Activated CD4-positive, alpha-beta memory T cell treated with anti-CD3 and anti-CD28 coated beads, Interleukin-2, amount 10 ng/mL, durations not matched to agents 7 days and 5 days (primary cell): ENCODE data around the gene GNAT2. TPM values are rescaled to one million over a fixed set of nuclear protein-coding genes. Genes with fewer than 3 reads are reported as not detected.

Experiments used
- CTCF ChIA-PET: fragments of 350-600 bp; sonication (Branson Sonifier 250); formaldehyde crosslinking; loops from one replicate; lab custom pipeline; 2021; ENCODE audit warnings: antibody characterized with exemption, inconsistent platforms; lab: Charles Lee
- POLR2A ChIA-PET: fragments of 350-600 bp; sonication (Branson Sonifier 250); formaldehyde crosslinking; loops from one replicate; lab custom pipeline; 2021; ENCODE audit warnings: antibody characterized with exemption; lab: Charles Lee
- DNase-seq: peaks from one replicate; pipeline ENCODE4 v3.0.0-alpha.2; 2020
- H3K27ac Mint-ChIP-seq: one replicate; pipeline ENCODE4 v1.8.0; 2021; ENCODE audit warnings: mild to moderate bottlenecking, mixed read lengths
- H3K27me3 Mint-ChIP-seq: one replicate; pipeline ENCODE4 v1.8.0; 2021; ENCODE audit warnings: mixed read lengths
- H3K36me3 Mint-ChIP-seq: one replicate; pipeline ENCODE4 v1.8.0; 2021; ENCODE audit warnings: low read depth, mixed read lengths
- H3K4me1 Mint-ChIP-seq: one replicate; pipeline ENCODE4 v1.8.0; 2021; ENCODE audit warnings: mixed read lengths
- H3K4me3 Mint-ChIP-seq: one replicate; pipeline ENCODE4 v1.8.0; 2021; ENCODE audit warnings: mild to moderate bottlenecking, mixed read lengths
- H3K9me3 Mint-ChIP-seq: one replicate; pipeline ENCODE4 v1.8.0; 2021; ENCODE audit warnings: mixed read lengths
- total RNA-seq, 2 experiments: library from RNA; stranded (reverse); gene quantifications; one replicate each; pipeline ENCODE4 v1.2.3, GENCODE V29; 2021

The GNAT2 gene
- total RNA-seq, 2 experiments from 2014 or later = not detected

DNA sequence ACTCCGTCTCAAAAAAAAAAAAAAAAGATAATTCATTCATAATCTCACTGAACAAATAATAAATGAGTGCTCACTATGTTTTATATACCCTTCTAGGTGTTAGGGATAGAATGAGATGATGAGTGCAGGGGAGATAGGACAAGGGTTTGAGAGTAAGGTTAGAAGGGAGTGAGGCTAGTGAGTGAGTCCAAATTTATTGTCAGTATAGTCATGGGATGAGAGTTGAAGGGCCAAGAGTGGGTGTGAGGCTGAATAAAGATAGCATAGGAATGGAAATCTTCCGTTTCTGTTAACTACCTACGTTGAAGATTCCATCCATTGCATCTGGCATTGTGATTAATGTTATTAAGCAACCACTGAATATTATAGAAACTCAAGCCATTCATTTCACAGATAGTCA, 54.2 kb downstream of the GNAT2 start:
- ChIA-PET CTCF (interaction anchor here (0.8 to 1.2 kb wide), 2 partner anchors 17 to 33 kb away, joined by 3 to 4 read pairs; partner anchors contain the start of gene GNAI3), POLR2A (interaction anchor here (0.7 to 1.3 kb wide), 3 partner anchors 14 to 17 kb away, joined by 3 to 5 read pairs (median 4); partner anchors contain the start of gene GNAI3)
- Mint-ChIP-seq H3K27me3 (no peaks in the 10 kb centered on the region), H3K4me3 (no peak overlapping the region), H3K9me3 (no peaks in the 10 kb centered on the region), H3K36me3 (peaks cover 8% of the 10 kb centered on the region), H3K4me1 (peaks cover 24% of the 10 kb centered on the region), H3K27ac (no peak overlapping the region)
- DNase-seq = no peak

DNA sequence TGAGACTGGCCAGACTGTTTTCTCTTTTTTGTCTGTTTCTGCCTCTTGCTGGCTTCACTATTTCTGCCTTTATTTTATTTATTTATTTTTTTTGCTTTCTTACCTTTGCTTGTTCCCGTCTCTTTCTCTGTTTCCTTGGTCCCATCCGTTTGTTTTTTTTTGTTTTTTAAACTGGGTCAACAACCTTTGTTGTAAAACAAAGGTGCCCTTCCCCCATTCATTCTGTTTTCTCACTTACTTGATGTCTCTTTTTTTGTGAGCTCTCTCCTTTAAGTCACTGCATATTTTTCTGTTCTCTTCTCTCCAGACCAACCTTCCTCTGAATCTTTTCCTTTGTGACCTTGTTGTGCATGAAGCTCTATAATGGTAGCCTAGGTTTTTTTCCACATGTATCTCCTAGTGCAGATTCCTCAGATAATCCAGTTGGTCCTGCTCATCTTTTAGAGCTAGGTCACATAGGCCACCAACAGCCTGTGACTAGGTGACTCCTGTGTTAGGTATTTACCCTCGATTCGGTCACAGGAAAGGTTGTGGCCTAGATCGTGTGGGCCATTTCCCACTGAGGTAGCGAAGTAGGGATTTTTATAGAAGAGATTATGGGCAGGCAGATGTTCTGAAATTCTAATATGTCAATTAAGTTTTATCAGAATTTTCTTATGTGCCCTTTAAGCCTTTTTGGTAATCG, 55.1 kb downstream of the GNAT2 start:
- POLR2A ChIA-PET = interaction anchor here (0.7 to 1.3 kb wide), 3 partner anchors 15 to 16 kb away, joined by 3 to 5 read pairs (median 4); partner anchors contain the start of gene GNAI3
- H3K9me3 Mint-ChIP-seq = no peaks in the 10 kb centered on the region
- no peaks in the 10 kb centered on the region for H3K27me3 Mint-ChIP-seq
- DNase-seq = no peak
- CTCF ChIA-PET = interaction anchor here (0.7 to 1.5 kb wide), 3 partner anchors 16 to 416 kb away, joined by 3 read pairs; no protein-coding TSS in a partner anchor
- no peak overlapping the region for H3K4me3 Mint-ChIP-seq
- H3K36me3 Mint-ChIP-seq = peaks cover 10% of the 10 kb centered on the region
- peaks cover 29% of the 10 kb centered on the region for H3K4me1 Mint-ChIP-seq
- H3K27ac Mint-ChIP-seq = no peak overlapping the region

DNA sequence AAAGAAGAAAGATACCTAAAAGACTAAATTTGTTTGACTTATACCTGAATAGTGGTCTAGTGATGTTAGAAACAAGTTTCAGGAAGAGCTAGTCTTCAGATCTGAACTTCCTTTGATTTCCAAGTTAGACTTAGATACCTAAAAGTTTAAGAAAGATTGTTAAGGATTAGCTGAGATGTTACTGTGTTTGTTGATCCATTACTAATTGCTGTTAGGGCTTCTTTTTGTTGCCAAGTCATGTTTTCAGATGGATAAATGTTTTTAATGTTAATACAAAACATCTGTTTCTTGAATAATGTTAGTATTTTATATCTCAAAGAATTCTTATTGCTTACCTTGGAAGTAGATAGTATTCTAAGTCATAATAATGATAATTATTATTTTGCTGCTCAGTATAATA, 59.4 kb downstream of the GNAT2 start:
- no peak overlapping the region for H3K27ac Mint-ChIP-seq
- no peaks in the 10 kb centered on the region for H3K27me3 Mint-ChIP-seq
- ChIA-PET POLR2A (interaction anchor here (2.5 kb wide), 1 partner anchor 11 kb away, joined by 26 read pairs; the partner anchor contains the start of gene GNAI3), CTCF (interaction anchor here (1.0 to 2.5 kb wide), 6 partner anchors 11 to 86 kb away, joined by 4 to 17 read pairs (median 5); partner anchors contain the start of gene GNAI3)
- peaks cover 14% of the 10 kb centered on the region for H3K36me3 Mint-ChIP-seq
- H3K4me3 Mint-ChIP-seq = no peak overlapping the region
- peaks cover 33% of the 10 kb centered on the region for H3K4me1 Mint-ChIP-seq
- DNase-seq = no peak
- H3K9me3 Mint-ChIP-seq = no peaks in the 10 kb centered on the region

DNA sequence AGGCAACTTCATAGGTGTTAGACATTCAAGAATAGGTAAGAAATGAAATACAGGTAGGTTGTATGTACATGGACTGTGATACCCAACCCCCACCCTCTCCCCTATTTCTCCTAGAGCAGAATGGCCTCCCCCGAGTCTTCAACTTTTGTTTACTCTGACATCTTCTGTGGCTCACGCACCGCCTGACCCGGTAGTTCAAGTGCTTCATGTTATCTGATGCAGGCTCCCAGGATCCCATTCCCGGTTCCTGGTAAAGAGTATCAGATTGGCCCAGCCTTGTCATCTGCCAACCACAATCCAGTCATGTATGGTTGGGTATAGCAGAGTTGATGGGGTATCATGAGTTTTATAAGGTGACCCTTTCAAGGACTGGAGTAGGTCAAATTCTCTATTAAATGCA, 61.9 kb downstream of the GNAT2 start:
- POLR2A ChIA-PET = no interaction called here
- peaks cover 26% of the 10 kb centered on the region for H3K36me3 Mint-ChIP-seq
- no peak overlapping the region for H3K27ac Mint-ChIP-seq
- DNase-seq = no peak
- CTCF ChIA-PET = no interaction called here
- H3K27me3 Mint-ChIP-seq = no peaks in the 10 kb centered on the region
- H3K9me3 Mint-ChIP-seq = no peaks in the 10 kb centered on the region
- H3K4me3 Mint-ChIP-seq = no peak overlapping the region
- peaks cover 40% of the 10 kb centered on the region for H3K4me1 Mint-ChIP-seq

DNA sequence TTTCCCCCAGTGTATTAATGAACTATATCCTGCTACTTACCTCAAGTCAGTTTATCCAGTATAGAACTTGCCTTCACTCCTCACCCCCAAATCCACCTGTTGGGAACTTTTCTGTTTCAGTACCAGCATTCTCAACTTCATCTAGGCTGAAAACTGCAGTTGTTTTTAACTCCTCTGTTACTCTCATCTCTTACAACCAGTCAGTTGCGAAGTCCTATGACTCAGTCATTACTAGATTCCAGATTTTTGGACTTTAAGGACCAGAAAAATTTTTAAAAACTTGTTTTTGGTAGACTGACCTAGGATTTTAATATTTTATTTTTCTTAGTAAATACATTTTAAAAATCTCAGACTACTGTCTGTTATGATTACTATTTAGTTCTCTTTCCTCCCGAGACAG, 62.9 kb downstream of the GNAT2 start:
- ChIA-PET CTCF (interaction anchor here (0.7 kb wide), 1 partner anchor 89 kb away, joined by 3 read pairs; no protein-coding TSS in a partner anchor), POLR2A (no interaction called here)
- H3K27me3 Mint-ChIP-seq = no peaks in the 10 kb centered on the region
- peaks cover 42% of the 10 kb centered on the region for H3K4me1 Mint-ChIP-seq
- peaks cover 29% of the 10 kb centered on the region for H3K36me3 Mint-ChIP-seq
- no peaks in the 10 kb centered on the region for H3K9me3 Mint-ChIP-seq
- H3K4me3 Mint-ChIP-seq = no peak overlapping the region
- DNase-seq = no peak
- H3K27ac Mint-ChIP-seq = no peak overlapping the region

Other genes starting within 250 kb of the GNAT2 start
- gene SORT1, start 221.7 kb downstream of the GNAT2 start, total RNA-seq = 1 to 10 TPM; 3.2 to 4.5 TPM
- gene PSMA5, start 193.2 kb downstream of the GNAT2 start, total RNA-seq = 100 to 1,000 TPM; 170 to 189 TPM
- not detected for gene SYPL2, start 153.1 kb downstream of the GNAT2 start, total RNA-seq
- gene ATXN7L2, start 135.7 kb downstream of the GNAT2 start, total RNA-seq = 1 to 10 TPM; 7.0 to 7.6 TPM
- gene CYB561D1, start 125.5 kb downstream of the GNAT2 start, total RNA-seq = 10 to 100 TPM; 19.5 to 21.4 TPM
- gene AMIGO1, start 109.9 kb downstream of the GNAT2 start, total RNA-seq = 1 to 10 TPM; 1.2 to 1.3 TPM
- gene GPR61, start 79.7 kb downstream of the GNAT2 start, total RNA-seq = under 1 TPM in 1 of 2 experiments, not detected in 1; 0.53 TPM
- gene GNAI3, start 71.0 kb downstream of the GNAT2 start, total RNA-seq = 1 to 10 TPM; 9.4 to 9.6 TPM
- 100 to 1,000 TPM; 110 to 122 TPM for gene AMPD2, start 221 bp upstream of the GNAT2 start, total RNA-seq
- gene GSTM4, start 36.5 kb upstream of the GNAT2 start, total RNA-seq = 10 to 100 TPM; 10.4 to 14.3 TPM
- 10 to 100 TPM; 15.9 to 17.6 TPM for gene GSTM2, start 48.4 kb upstream of the GNAT2 start, total RNA-seq
- gene GSTM1, start 68.2 kb upstream of the GNAT2 start, total RNA-seq = not detected
- gene GSTM5, start 92.6 kb upstream of the GNAT2 start, total RNA-seq = not detected
- gene GSTM3, start 121.4 kb upstream of the GNAT2 start, total RNA-seq = under 1 TPM; 0.23 to 0.95 TPM
- not detected for gene EPS8L3, start 144.3 kb upstream of the GNAT2 start, total RNA-seq